Activated T-cell treated with anti-CD3 and anti-CD28 coated beads, Interleukin-2, amount 50 U/mL, for 24 hours (primary cell): ENCODE results near the gene SPECC1L.

Experiments
- DNase-seq: peaks from one replicate; pipeline ENCODE4 v3.0.0-alpha.2; 2020
- H3K27ac Mint-ChIP-seq: 2 replicates; pipeline ENCODE4 v1.8.0; 2020; ENCODE audit warnings: mild to moderate bottlenecking, mixed read lengths
- H3K27me3 Mint-ChIP-seq: 2 replicates; pipeline ENCODE4 v1.8.0; 2020; ENCODE audit warnings: mixed read lengths
- H3K36me3 Mint-ChIP-seq: 2 replicates; pipeline ENCODE4 v1.8.0; 2020; ENCODE audit warnings: low read depth, mixed read lengths
- H3K4me1 Mint-ChIP-seq: 2 replicates; pipeline ENCODE4 v1.8.0; 2020; ENCODE audit warnings: low read depth, mixed read lengths
- H3K4me3 Mint-ChIP-seq: 2 replicates; pipeline ENCODE4 v1.8.0; 2020; ENCODE audit warnings: mild to moderate bottlenecking, moderate library complexity, mixed read lengths
- H3K9me3 Mint-ChIP-seq: 2 replicates; pipeline ENCODE4 v1.8.0; 2020; ENCODE audit warnings: mixed read lengths

SPECC1L gene

DNA sequence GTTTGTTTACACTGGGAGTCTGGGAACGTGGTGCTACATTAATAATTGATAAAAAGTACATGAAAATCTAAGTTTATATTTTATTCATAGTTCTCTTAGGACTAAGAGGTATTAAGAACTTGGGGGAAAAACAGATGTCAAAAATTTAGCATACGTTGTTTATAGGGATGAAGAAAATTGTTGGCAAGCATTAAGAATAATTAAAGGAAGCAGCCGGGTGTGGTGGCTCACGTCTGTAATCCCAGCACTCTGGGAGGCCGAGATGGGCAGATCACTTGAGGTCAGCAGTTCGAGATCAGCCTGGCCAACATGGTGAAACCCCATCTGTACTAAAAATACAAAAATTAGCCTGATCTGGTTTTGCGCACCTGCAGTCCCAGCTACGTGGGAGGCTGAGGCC lies 96.1 kb downstream of the SPECC1L start:
- H3K36me3 Mint-ChIP-seq, result peaks cover 88% of the 10 kb centered on the region
- no peaks in the 10 kb centered on the region for H3K4me1 Mint-ChIP-seq
- H3K4me3 Mint-ChIP-seq, result no peak overlapping the region

GRCh38 chr22:24367841-24368240 lies 97.2 kb downstream of the SPECC1L start:
- peaks cover 2% of the 10 kb centered on the region for H3K9me3 Mint-ChIP-seq
- H3K36me3 Mint-ChIP-seq, result peaks cover 88% of the 10 kb centered on the region
- no peaks in the 10 kb centered on the region for H3K27me3 Mint-ChIP-seq
- H3K27ac Mint-ChIP-seq, result no peak overlapping the region
- H3K4me3 Mint-ChIP-seq, result no peak overlapping the region
- DNase-seq, result no peak
- H3K4me1 Mint-ChIP-seq, result no peaks in the 10 kb centered on the region

More for the DNA sequence above, 96.1 kb downstream of the SPECC1L start:
- Mint-ChIP-seq H3K27ac (no peak overlapping the region), H3K9me3 (no peaks in the 10 kb centered on the region), H3K27me3 (no peaks in the 10 kb centered on the region)
- DNase-seq, result no peak

DNA sequence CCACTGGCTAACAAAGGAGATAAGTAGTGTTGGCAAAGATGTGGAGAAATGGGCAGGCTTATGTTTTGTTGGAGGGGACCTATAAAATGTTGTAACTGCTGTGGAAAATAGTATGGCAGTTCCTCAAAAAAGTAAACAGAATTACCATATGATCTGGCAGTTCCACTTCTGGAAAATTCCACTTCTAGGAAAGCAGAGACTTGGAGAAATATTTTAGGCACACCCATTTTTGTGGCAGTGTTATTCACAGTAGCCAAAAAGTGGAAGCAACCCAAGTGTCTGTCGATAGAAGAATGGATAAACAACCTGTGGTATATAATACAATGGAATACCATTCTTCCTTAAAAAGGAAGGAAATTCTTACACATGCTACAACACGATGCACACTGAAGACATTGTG lies 99.8 kb downstream of the SPECC1L start:
- Mint-ChIP-seq H3K36me3 (peaks cover 88% of the 10 kb centered on the region), H3K27ac (no peak overlapping the region)
- no peak for DNase-seq

DNA sequence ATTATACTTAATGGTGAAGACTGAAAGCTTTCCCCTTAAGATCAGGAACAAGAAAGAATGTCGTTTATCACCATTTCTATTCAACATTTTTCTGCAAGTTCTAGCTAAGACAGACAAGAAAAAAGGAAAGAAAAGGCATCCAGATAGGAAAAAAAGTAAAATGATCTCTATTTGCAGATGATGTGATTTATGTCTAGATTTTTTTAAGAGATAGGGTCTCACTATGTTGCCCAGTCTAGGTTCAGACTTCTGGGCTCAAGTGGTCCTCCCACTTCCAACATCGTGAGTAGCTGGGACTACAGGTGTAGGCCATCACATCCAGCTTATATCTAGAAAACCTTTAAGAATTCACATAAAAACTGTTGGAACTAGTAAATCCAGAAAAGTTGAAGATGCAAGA lies 105.4 kb downstream of the SPECC1L start:
- H3K27me3 Mint-ChIP-seq, result no peaks in the 10 kb centered on the region
- no peak overlapping the region for H3K4me3 Mint-ChIP-seq
- peaks cover 6% of the 10 kb centered on the region for H3K9me3 Mint-ChIP-seq
- DNase-seq, result no peak
- H3K4me1 Mint-ChIP-seq, result peaks cover 31% of the 10 kb centered on the region
- H3K27ac Mint-ChIP-seq, result no peak overlapping the region
- peaks cover 90% of the 10 kb centered on the region for H3K36me3 Mint-ChIP-seq

More for the DNA sequence above, 99.8 kb downstream of the SPECC1L start:
- Mint-ChIP-seq H3K4me3 (no peak overlapping the region), H3K4me1 (no peaks in the 10 kb centered on the region), H3K9me3 (peaks cover 6% of the 10 kb centered on the region), H3K27me3 (no peaks in the 10 kb centered on the region)

- Mint-ChIP-seq H3K27me3 (no peaks in the 10 kb centered on the region), H3K36me3 (peaks cover 88% of the 10 kb centered on the region), H3K27ac (no peak overlapping the region), H3K9me3 (peaks cover 6% of the 10 kb centered on the region), H3K4me1 (peaks cover 31% of the 10 kb centered on the region), H3K4me3 (no peak overlapping the region)
- no peak for DNase-seq
These were observed 106.0 kb downstream of the SPECC1L start for GRCh38 chr22:24376586-24376985.

GRCh38 chr22:24379536-24379935 lies 108.9 kb downstream of the SPECC1L start:
- peak overlapping the region; percentile 33 for H3K27ac Mint-ChIP-seq
- H3K9me3 Mint-ChIP-seq, result peaks cover 4% of the 10 kb centered on the region
- H3K4me3 Mint-ChIP-seq, result no peak overlapping the region

GRCh38 chr22:24380220-24380904 lies 109.7 kb downstream of the SPECC1L start:
- H3K4me3 Mint-ChIP-seq, result no peak overlapping the region
- H3K4me1 Mint-ChIP-seq, result peaks cover 31% of the 10 kb centered on the region
- no peaks in the 10 kb centered on the region for H3K27me3 Mint-ChIP-seq
- H3K27ac Mint-ChIP-seq, result peak overlapping the region; percentile 33
- DNase-seq, result no peak
- no peaks in the 10 kb centered on the region for H3K9me3 Mint-ChIP-seq
- peaks cover 67% of the 10 kb centered on the region for H3K36me3 Mint-ChIP-seq

More at GRCh38 chr22:24379536-24379935, 108.9 kb downstream of the SPECC1L start:
- no peak for DNase-seq
- Mint-ChIP-seq H3K36me3 (peaks cover 75% of the 10 kb centered on the region), H3K4me1 (peaks cover 31% of the 10 kb centered on the region), H3K27me3 (no peaks in the 10 kb centered on the region)

DNA sequence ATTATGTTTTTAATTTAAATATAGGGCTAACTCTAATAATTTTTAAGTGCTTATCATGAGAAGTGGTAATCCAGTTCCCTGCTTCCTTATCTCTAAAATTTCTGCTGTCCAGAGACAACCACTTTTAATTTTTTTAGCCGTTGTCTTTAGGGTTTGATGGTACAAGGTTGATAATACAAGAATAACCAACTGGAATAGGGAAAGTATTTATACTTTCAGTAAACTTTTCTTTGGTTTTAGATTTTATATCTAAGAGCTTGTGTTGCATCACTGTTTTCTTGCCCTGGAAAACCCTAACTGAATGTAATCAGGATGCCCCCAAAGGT lies 110.2 kb downstream of the SPECC1L start:
- DNase-seq, result no peak
- H3K27ac Mint-ChIP-seq, result no peak overlapping the region
- peaks cover 31% of the 10 kb centered on the region for H3K4me1 Mint-ChIP-seq
- H3K27me3 Mint-ChIP-seq, result no peaks in the 10 kb centered on the region
- no peak overlapping the region for H3K4me3 Mint-ChIP-seq
- peaks cover 63% of the 10 kb centered on the region for H3K36me3 Mint-ChIP-seq
- no peaks in the 10 kb centered on the region for H3K9me3 Mint-ChIP-seq

DNA sequence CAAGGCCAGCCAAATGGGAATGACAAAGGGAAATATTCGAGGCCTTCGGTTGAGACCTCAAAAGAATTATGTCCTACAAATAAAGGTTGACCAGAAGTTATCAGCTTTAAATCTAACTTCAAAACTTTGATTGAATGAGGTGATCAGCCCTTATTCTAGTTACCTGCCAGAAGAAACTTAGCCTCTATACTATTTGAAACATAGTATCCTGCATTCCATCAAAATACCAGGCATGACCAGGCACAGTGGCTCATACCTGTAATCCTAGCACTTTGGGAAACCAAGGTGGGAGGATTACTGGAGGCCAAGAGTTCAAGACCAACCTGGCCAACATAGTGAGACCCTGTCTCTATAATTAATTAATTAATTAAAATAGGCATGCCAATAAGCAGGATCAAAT lies 112.4 kb downstream of the SPECC1L start:
- Mint-ChIP-seq H3K27me3 (no peaks in the 10 kb centered on the region), H3K4me1 (peaks cover 20% of the 10 kb centered on the region), H3K27ac (no peak overlapping the region), H3K36me3 (peaks cover 49% of the 10 kb centered on the region), H3K4me3 (no peak overlapping the region), H3K9me3 (no peaks in the 10 kb centered on the region)
- no peak for DNase-seq

DNA sequence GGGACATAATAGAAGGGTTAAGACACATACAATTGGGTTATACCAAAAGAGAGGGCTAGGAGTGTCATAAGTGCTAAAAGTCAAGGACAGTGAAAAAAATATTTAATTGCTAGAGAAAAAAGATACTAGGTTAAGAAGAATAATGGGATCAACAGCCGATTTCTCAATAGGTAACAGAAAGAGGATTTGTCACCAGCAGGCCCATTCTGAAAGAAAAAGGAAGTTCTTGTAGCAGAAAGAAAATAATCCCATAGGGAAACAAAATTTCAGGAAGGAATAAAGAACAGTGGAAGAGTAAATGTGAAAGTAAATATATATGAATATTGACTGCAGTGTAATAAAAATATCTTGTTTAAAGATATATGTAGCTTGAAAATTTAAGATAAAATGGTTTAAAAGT lies 113.5 kb downstream of the SPECC1L start:
- Mint-ChIP-seq H3K27me3 (no peaks in the 10 kb centered on the region), H3K4me1 (peaks cover 12% of the 10 kb centered on the region), H3K4me3 (no peak overlapping the region), H3K36me3 (peaks cover 38% of the 10 kb centered on the region), H3K9me3 (no peaks in the 10 kb centered on the region), H3K27ac (no peak overlapping the region)
- no peak for DNase-seq

DNA sequence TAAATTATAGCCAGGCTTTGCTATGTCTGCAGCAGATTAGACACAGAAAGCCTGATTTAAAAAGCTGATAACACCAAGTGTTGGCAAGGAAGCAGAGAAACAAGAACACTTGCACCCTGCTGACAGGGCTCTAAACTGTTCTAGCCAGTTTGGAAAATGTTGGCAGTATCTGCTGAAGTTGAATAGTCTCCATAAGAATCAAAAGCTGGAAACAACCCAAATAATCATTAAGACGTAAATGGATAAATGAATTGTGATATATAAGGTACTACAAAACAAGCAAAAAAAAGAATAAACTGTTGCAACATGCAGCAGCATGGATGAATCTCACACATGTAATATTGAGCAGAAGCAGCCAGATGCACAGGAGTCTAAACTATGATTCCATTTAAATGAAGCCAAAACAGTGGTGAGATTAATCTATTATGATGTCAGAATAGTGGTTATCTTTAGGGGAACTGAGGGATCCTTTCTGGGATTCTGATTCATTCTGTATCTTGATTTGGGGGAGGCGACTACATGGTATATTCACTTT lies 116.4 kb downstream of the SPECC1L start:
- Mint-ChIP-seq H3K4me1 (peaks cover 10% of the 10 kb centered on the region), H3K4me3 (no peak overlapping the region), H3K27ac (no peak overlapping the region), H3K9me3 (no peaks in the 10 kb centered on the region), H3K36me3 (peaks cover 31% of the 10 kb centered on the region), H3K27me3 (no peaks in the 10 kb centered on the region)
- no peak for DNase-seq

DNA sequence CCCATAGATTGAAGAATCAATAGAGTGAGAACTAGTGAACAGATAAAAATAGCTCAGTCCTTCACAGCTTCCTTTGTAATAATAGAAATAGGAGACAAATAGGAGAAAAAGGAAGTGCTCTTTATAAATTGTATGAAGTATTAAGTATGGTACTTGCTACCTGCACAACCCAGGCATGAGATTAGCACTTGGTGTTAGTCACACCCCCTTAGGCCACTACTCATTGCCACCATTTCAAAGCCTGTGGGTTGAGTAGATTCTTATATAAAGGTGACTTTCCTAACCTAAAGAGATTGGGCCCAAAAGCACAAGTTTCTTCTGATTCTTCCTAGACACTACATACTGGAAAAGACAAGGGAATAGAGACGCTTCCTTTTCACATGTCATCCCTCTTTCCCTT lies 119.0 kb downstream of the SPECC1L start:
- DNase-seq, result no peak
- H3K36me3 Mint-ChIP-seq, result peaks cover 27% of the 10 kb centered on the region
- H3K4me3 Mint-ChIP-seq, result no peak overlapping the region
- no peaks in the 10 kb centered on the region for H3K9me3 Mint-ChIP-seq
- peaks cover 14% of the 10 kb centered on the region for H3K4me1 Mint-ChIP-seq
- no peak overlapping the region for H3K27ac Mint-ChIP-seq
- H3K27me3 Mint-ChIP-seq, result no peaks in the 10 kb centered on the region

DNA sequence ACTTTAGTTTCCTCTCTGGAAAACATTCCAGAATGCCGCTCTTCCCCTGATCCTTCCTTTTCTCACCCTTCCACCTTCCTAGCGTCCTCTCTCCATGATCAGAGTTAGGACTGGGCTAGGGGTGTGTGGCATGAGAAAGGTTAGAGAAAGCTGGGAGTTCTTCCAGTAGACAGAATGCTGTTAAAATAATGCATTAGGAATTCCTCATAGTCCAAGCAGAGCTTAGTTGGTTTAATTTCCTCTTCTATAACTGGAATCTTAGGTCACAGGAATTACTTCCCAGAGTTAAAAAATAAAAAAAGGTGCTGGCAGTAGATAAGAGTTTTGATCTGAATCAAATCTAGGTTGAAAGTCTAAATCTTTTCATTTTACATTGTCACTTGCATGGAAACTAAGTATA lies 119.5 kb downstream of the SPECC1L start:
- H3K27ac Mint-ChIP-seq, result no peak overlapping the region
- H3K9me3 Mint-ChIP-seq, result no peaks in the 10 kb centered on the region
- H3K4me1 Mint-ChIP-seq, result peaks cover 14% of the 10 kb centered on the region
- no peaks in the 10 kb centered on the region for H3K27me3 Mint-ChIP-seq
- DNase-seq, result no peak
- peaks cover 30% of the 10 kb centered on the region for H3K36me3 Mint-ChIP-seq
- H3K4me3 Mint-ChIP-seq, result no peak overlapping the region

DNA sequence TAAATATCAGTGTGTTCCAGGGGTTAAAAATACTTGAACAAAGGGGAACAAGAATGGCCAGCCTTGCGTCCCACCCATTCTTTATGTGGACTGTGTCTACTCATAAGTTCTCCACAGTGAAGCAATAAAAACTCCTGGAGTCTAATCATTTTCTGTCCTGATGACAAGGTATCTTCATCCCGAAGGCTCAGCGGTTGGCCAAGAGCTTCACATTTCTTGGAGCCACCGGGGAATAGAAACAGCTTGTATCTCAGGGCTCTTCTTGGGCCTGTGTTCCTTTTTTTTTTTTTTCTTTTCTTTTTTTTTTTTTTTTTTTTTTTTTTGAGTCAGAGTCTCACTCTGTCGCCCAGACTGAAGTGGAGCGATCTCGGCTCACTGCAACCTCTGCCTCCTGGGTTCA lies 119.9 kb downstream of the SPECC1L start:
- Mint-ChIP-seq H3K36me3 (peaks cover 33% of the 10 kb centered on the region), H3K27me3 (no peaks in the 10 kb centered on the region), H3K27ac (no peak overlapping the region), H3K4me3 (no peak overlapping the region), H3K4me1 (peaks cover 14% of the 10 kb centered on the region), H3K9me3 (no peaks in the 10 kb centered on the region)
- DNase-seq, result no peak

GRCh38 chr22:24391836-24392217 lies 121.2 kb downstream of the SPECC1L start:
- Mint-ChIP-seq H3K4me3 (no peak overlapping the region), H3K9me3 (no peaks in the 10 kb centered on the region), H3K27ac (peak overlapping the region; percentile 37), H3K36me3 (peaks cover 40% of the 10 kb centered on the region), H3K4me1 (peaks cover 14% of the 10 kb centered on the region), H3K27me3 (no peaks in the 10 kb centered on the region)
- no peak for DNase-seq
